Myocyte (in vitro differentiated cells): ENCODE results near the gene ARHGAP32. TPM values are rescaled to one million over a fixed set of nuclear protein-coding genes. Genes with fewer than 3 reads are reported as not detected.

ENCODE experiments used
- DNase-seq: peaks from one replicate; pipeline ENCODE4 v3.0.0-alpha.2; 2012; ENCODE audit warnings: low read depth
- total RNA-seq: library from RNA; depleted of rRNA; stranded (reverse); fragments of >200 nt; gene quantifications from 2 replicates; pipeline ENCODE4 v1.2.3, GENCODE V29; 2014

The ARHGAP32 gene
- total RNA-seq, 1 donor from 2014 or later = 10.2 TPM

DNA sequence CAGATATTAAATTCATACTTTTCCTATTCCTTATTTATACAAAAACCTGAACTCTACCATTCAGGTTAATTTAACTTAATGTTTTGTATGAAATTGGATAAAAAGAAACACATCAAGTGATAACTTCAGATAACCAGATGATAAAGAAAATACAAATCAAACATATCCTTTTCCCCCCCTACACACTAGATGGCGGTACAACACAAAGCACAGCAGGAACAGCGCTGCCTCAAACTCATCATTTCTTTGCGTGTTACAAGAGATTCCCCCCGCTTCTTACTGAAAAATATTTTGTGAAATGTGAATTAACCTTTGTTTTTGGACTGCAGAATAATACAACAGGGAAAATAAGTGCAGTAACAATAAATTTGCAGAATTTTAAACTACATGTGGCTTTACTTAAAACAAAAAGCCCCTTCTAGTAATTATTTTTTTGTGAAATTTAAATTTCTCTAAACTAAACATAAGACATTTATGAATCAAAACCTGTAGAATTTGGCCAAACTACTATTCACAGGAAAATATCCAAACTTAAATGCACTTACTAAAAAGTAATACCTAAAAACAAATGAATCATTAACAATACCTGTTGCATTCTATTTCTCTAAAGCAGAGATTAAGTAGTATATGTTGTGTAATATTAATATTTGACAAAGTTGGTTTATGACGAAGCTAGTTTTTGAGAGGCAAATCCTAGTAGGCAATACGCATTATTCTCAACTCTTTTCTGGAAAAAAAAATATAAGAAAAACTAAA lies 74.4 kb downstream of the ARHGAP32 start:
- DNase-seq = peak; percentile 77

DNA sequence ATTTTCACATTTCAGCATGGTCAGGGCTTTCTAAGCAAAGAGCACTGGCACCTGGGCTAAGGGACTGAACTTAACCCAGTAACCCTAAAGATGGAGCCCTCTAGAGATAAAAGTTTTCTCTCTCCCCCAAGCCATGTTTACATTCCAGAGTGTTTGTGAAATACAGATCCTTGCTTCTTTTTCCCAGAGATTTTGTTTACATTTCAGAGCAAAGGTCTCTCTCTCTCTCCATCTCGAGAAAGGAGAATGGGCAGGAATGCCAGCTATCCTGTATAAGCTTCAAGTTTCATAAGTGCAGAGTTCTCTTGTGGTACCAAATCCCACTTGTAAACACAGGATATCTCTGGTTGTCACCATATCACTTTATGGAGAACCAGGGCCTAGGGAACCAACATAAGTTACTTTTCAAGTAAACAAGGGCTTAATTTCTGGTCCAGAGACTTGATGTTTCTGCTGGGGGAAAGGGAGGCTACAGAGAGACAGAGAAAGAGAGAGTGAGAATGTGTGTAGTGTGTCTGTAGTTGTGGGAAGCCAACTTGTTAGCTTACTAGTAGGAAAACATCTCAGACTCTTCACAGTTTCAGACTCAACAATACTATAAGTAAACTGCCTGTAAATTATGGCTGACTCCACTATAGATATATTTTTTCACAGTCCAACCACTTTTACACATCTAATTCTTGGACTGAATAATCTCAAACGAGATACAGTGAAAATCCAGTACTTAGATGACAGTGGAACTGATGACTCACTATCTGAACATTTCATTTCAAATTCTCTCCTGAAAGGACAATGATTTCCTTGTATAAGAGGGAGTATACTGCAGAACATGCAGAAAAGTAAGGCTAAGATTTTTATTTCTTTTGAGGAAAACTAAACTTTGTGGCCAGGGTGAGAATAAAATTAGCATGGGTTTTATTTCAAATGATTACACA lies 76.2 kb downstream of the ARHGAP32 start:
- peak; percentile 24 for DNase-seq

DNA sequence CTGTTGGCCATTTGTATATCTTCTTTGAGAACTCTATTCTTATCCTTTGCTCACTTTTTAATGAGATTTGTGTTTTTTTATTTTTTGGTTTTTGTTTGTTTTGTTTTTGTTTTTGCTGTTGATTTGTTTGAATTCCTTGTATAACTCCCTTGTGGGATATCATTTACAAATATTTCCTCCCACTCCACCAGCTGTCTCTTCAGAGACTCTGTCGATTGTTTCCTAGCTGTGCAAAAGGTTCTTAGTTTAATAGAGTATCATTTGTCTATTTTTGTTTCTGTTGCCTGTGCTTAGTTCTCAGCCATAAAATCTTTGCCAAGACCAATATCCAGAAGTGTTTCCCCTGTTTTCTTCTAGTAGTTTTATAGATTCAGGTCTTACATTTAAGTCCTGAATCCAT lies 82.4 kb downstream of the ARHGAP32 start:
- DNase-seq = peak; percentile 60

DNA sequence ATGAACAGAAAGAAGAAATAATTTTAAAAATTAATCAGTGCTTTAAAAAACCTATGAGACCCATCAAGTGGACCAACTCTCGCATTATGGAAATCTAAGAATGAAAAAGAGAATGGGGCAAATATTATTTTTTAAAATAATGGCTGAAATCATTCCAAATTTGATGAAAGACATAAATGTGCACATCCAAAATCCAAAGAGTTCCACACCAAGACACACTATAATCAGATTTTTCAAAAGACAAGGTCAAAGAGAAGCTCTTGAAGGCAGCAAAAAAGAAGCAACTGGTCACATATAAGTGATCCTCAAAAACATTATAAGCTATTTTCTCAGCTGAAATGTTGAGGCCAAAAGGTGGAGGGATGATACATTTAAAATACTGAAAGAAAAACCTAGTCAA lies 85.3 kb downstream of the ARHGAP32 start:
- no peak for DNase-seq

DNA sequence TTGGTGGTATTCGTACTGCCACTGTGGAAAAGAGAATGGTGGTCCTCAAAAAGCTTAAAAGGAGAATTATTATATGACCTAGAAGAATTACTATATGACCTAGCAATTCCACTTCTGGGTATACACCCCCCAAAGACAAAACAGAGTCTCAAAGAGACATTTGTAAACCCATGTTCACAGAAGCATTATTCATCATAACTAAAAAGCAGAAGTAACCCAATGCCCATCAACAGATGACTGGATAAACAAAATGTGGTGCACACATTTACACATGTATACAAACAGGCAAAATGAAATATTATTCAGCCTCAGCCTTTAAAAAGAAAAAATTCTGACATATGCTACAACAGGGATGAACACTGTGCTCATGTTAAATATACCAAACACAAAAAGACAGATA lies 89.4 kb downstream of the ARHGAP32 start:
- no peak for DNase-seq

DNA sequence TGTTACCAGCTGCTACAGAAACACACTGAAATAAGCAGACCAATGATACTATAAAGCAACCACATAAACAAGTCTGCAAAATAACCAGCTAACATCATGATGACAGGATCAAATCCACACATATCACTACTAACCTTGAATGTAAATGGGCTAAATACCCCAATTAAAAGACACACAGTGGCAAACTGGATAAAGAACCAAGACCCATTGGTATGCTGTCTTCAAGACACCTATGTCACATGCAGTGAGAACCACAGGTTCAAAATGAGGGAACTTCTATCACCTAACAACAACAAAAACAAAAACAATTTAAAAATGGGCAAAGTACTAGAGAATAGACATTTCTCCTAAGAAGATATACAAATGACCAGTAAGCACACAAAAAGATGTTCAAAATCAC lies 89.9 kb downstream of the ARHGAP32 start:
- DNase-seq = no peak

DNA sequence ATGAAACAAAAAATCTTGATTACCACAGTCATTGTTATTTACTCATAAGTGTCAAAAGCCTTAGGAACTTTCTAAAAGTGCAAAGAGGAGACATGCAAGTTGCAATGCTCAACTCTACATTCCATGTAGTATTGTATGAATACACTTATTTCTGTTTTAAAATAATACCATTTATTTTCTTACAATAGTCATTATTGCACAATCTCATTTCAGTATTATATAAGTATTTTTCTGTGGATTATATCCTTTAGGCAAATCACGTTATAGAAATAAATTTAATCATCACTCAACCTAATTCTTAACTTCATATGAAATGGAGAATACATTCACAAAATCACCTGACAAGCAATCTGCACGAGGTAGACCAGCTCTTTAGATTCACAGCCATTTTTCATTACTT lies 98.8 kb downstream of the ARHGAP32 start:
- no peak for DNase-seq

DNA sequence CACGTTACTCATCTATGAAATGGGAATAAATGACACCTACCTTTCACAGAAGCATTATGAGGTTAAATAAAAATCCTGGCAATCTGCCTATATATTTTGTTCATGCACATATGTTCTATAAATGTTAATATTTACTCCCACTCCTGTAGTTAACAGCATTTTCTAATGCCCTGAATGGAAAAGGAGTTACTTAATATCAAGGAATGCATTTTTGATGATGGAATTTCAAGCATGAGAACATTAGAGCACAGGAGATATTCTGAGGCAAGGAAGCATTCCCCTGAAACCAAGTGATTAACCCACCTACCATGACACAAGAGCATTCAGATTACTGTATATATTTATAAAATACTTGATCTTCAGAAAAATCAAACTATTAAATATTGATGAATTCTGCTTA lies 102.1 kb downstream of the ARHGAP32 start:
- DNase-seq = no peak

DNA sequence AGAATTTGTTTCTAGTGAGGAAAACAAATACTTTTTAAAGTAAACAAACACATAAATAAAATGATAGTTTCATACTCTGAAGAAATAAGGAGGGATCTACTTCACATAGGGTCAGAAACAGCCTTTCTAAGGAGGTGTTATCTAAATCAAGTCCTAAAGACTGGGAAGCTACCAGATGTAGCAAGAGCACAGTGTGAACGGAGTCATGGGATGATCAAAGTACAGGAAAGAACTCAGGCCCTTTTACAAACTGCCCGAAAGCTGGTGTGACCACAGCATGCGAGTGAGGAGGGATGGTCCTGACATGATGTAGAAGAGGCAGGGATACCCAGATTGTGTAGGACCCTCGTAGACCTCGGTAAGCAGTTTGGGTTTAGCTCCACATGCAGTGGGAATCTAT lies 102.8 kb downstream of the ARHGAP32 start:
- no peak for DNase-seq

DNA sequence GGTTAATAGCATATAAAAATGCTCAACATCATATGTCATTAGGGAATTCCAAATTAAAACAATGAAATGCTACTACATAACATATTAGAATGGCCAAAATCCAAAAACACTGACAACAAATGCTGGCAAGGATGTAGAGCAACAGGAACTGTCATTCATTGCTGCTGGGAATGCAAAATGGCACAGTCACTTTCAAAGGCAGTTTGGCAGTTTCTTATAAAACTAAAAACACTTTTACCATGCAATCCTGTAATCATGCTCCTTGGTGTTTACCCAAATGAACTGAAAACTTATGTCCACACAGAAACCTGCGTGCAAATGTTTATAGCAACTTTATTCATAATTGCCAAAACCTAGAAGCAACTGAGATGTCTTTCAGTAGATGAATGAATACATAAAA lies 105.1 kb downstream of the ARHGAP32 start:
- DNase-seq = no peak

DNA sequence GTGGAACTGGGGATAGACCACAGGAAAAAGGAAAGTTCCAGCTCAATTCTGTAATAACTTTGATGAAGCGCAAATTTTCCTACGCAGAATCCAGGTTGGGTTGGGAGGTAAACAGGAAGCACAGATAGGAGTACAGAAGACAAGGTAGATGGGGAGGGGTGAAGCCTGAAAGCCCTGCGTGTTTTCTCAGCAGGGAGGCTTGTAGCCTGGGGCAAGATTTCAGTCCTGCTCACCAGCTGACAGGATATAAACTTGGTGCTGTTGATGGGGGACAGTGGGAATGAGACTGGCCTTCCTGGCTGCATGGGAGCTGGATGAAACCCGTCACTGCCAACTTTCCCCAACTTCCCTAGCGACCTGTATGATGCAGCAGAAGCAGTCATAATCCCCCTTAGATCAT lies 114.9 kb downstream of the ARHGAP32 start:
- DNase-seq = no peak

DNA sequence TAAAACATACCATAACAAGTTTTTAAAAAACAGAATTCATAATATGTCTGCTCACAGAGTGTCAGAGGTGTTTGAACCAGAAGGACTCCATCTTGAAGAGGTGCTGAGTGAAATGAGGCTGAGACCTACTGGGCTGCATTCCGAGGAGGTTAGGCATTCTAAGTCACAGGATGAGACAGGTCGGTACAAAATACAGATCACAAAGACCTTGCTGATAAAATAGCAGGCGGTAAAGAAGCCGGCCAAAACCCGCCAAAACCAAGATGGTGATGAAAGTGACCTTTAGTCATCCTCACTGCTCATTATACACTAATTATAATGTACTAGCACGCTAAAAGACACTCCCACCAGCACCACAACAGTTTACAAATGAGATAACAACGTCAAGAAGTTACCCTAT lies 116.4 kb downstream of the ARHGAP32 start:
- no peak for DNase-seq

DNA sequence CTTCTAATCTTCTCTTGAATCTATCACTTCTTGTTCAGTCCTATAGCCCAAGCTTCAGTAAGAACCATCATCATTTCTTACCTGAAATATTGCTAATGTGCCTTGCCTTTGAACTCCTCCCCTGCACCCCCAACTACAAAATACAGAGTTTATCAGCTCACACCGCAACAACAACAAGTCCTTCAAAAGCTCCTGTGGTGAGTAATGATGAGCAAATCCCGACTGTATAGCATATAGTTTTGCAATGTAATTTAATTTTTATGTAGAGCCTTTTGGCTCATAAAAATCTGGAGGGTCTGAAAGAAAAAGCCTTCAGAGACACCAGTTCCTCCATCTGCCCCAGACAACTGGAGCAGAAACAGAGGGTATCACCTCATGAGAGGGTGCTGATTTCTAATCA lies 124.7 kb downstream of the ARHGAP32 start:
- DNase-seq = no peak

DNA sequence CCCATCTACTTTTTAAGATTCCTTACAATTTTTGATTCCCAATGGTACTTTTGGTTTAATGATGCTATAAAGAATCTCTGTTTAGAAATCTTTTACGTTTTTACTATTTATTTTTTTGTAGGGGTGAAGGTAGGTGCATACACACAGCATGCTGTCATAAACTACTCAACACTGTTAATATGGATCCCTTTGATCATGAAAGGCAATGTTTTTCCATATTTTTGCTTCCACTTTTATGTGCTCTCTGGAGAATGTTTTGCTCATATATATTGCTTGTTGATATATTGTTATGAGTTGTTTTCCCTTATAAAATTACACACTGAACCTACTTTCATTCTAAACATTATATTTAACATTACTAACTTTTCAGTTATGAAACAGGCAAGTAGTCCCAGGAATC lies 125.9 kb downstream of the ARHGAP32 start:
- no peak for DNase-seq

DNA sequence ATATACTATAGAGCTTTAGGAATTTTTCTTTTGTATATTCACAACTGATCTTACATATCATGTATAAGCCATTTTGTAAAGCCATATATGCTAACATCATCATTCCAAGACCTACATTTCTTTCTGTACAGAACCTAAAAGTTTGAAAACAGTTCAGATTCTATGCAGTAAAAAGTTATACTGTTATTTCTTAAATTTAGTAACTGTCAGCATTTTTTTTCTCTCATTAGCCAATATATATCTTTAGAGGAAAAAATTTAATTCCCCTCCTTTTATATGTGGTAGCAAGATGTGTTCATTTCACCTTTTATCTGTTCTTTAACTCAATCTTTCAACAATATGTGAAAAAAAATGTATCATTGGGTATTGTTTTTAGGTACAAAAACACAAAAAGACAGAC lies 129.0 kb downstream of the ARHGAP32 start:
- no peak for DNase-seq

DNA sequence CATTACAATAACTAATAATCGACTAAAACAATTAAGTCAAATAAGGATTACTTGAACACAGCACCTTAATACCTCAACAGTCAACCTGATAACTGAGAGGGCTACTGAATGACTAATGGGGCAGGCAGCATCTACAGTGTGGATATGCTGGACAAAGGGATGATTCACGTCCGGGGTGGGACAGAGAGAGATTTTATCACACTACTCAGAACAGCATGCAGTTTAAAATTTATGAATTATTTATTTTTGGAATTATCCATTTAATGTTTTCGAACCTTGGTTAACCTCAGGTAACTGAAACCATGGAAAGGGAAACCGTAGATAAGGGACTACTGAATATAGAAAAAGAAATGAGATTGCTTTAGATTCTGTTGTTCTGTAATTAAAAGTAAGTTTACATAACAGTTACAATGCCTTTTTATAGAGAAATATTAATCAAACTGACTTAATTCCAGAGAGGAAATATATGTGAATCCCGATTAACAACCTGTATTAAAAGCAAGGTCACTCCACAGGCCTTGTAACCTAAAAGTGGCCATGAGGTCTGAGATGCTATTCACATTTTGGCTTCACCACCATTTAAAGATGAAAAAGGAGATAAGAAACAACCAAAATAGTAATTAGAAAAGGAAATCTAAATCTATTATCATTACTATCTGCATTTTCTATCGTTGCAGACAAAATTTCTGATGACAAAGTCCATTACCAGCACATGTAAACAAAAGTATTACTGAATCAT lies 130.5 kb downstream of the ARHGAP32 start:
- peak; percentile 30 for DNase-seq

DNA sequence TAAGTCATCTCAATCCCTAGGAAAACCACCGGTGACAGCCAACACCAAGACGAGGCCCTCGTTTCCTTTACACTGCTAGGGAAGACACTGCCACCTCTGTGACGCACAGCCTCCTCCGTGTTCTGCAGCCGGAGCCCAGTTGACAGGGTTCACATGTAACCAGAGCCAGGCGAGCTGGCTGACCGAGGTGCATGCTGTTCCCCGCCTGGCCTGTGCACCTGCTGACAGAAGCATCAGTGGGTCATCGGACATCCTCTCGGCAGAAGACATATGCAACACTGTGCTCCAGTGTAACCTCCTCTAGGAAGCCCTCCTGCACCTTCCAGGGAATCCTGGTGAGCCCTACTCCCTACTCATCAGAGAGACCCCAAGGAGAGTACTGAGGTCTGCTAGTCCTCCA lies 135.2 kb downstream of the ARHGAP32 start:
- DNase-seq = no peak

DNA sequence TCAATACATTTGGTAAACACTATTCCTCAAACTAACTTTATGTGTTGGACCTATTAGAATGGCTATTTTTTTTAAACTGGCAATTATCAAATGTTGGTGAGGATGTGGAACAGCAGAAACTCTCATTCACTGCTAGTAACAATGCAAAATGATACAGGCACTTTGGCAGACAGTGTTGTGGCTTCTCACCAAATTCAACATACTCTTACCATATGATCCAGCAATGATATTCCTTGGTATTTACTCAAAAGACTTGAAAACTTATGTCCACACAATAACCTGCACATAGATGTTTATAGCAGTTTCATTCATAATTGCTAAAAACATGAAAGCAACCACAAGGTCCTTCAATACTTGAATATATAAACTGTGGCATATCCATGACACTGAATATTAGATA lies 136.9 kb downstream of the ARHGAP32 start:
- DNase-seq = no peak

DNA sequence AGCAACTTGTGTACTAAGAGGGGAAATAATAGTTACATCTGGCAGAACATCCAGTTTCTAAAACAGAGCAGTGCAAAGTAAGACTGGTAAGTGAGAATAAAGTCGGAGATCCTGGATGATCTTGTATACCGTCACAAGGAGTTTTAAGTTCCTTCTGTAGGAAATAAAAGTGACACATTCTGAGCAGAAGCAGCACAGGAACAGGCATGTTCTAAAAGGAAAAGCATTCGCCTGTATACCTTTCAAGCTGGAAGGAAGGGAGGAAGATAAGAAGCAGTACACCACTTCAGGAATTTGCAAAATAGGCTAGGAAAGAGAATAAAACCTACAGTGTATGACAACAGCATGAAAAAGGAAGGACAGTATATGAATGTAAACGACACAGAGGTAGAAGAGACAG lies 143.2 kb downstream of the ARHGAP32 start:
- DNase-seq = no peak

DNA sequence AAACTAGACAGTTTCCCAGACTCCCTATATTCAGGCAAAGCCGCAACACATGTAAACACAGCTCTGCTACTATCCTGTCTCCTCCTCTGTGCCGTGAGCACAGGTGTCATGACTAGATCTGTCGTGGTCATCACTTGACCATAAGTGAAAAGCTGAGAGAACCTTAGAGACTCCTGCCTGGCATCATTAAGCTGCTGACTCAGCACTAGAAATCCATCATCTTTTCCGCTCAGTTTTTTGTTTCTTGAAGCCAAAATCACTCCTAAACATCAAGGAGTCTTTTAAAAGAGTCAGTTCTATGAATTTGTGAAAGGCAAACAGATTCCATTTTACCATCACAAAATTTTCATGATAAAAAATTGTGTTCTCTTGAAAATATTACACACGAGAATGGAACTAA lies 147.0 kb downstream of the ARHGAP32 start:
- no peak for DNase-seq

DNA sequence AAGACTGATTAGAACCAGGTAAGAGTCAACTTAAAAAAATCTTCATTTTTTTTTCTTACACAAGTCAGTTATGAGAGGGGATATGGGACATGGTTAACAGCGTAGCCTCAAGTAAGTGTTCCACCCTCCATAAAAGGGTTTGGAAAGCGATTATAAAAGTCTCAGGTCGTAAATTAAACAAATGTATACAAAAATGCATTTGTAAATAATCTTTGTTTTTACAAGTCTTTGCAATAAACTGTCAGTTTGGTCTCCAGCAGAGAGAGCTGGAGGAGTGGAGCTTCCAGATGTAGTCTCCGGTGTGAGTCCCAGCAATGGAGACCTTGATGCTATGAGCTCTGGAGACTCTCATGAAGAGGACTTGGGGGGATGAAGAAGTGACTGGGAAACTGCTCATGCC lies 149.6 kb downstream of the ARHGAP32 start:
- DNase-seq = no peak

DNA sequence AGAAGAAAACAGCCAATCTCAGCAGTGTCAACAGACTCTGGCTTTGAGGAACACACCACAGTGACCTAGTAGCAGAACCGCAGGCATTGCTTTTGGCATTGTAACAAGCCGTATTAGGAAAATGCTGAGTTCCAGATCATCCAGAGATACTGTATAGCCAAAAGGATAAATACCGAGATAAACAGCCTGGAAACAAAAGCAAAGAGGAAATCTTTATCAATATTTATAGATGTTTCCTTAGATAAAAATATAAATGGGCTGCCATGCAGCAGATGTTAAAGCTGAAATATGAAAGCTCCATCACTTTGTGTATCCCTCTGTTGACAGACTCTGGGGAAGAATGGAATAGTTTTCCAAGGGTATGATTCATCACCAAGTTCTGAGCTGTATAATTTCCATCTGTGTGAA lies 150.5 kb downstream of the ARHGAP32 start:
- no peak for DNase-seq
